Activated CD4-positive, CD25-positive, alpha-beta regulatory T cell treated with anti-CD3 and anti-CD28 coated beads, Interleukin-2, amount 50 U/mL, for 16 hours (primary cell): ENCODE data around the gene UBE2V1.
"Not testable (repeated sequence)": the region's sequence is repeated elsewhere in the genome, so short reads cannot be mapped to it uniquely, and the experiment has no call there.

Experiments used
- DNase-seq: peaks from one replicate; pipeline ENCODE4 v3.0.0-alpha.2; 2020; ENCODE audit warnings: low read depth, low spot score

UBE2V1 gene

DNA sequence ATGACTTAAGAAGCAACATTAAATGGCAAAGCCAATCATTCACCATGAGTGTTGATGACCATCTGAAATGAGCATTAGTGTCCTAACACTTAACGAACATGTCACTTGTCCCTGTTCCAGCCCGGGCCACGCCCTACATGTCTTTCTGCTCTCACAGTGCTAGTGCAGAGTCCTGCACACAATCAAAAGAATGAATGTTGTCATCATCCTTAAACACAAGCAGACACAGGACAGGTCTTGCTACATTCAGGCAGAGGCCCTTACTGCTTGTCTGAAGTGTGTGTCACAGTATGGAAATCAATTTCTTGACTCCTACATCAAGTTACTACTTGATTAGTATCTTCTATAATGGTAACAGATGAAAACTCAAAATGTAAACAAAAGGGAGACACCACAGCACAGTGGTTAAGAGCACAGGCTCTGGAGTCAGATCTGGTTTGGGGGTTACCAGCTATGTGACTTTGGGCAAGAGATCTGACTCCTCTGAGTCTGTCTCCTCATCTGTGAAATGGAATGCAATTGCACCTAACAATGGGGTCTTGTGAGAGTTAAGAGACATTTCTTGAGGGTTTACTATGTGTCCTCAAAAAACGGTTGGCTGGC is 17.4 kb downstream of the UBE2V1 start:
- no peak for DNase-seq

DNA sequence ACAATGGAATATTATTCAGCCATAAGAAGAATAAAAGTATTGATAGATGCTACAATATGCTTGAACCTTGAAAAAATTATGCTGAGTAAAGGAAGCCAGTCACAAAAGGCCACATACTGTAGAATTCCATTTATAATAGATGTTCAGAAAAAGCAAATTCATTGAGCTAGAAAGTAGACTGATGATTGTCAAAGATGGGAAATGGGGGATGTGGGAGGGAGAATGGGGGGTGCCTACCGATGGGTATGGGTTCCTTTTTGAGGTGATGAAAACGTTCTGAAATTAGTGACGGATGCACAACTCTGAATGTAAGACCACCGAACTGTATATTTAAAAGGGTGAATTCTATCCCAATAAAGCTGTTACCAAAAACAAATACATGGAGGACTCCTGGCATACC is 18.4 kb downstream of the UBE2V1 start:
- DNase-seq, result no peak

DNA sequence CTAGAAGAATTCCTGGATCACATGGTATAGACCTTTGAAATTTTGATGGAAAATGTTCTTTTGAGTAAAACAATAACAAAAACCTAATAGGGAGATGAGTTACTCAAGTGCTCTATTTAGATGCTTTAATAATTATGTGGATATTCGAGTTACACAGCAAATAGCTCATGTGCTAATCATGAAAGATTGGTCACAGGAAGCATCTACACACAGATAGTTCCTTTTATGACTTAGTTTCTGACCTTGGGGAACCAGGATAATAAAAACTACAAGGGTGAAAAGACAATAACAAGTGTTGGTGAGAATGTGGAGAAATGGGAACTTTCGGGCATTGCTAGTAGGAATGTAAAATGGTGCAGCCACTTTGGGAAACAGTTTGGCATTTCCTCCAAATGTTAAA is 19.7 kb downstream of the UBE2V1 start:
- no peak for DNase-seq

DNA sequence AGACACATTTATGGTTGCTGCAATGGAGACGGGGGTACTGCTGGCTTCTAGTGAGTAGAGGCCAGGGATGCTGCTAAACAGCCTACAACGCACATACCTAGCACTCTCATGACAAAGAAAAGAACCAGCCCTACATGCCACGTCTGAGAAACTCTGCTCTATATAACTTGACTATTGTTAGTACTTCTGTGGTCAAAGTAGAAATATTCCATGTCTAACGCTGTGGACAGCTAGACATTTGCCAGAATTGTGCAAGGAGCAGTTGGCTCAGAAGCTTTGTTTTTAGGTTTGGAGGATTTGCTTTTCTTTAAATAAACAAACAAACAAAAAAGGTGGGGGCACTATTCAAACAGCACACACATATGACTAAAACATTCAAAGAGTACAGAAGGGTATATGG is 20.5 kb downstream of the UBE2V1 start:
- no peak for DNase-seq

DNA sequence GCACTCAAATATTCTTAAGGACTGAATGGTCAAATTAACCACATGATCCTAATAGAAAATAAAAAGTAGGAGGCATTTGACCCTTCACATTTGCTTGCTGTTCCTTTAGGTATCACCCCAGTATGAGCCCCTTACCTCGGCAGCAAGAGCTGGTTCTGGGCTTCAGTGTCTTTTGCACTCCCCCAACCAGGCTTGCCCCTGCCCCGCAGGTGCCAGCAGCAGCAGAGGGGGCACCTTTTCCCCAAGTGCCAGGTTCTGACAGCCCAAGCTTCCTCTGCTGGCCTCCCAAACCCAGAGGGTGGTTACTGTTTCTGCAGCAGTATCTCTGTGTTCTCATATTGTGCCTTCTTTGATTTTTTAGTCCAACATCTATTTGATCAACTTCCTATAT is 23.2 kb downstream of the UBE2V1 start:
- no peak for DNase-seq

DNA sequence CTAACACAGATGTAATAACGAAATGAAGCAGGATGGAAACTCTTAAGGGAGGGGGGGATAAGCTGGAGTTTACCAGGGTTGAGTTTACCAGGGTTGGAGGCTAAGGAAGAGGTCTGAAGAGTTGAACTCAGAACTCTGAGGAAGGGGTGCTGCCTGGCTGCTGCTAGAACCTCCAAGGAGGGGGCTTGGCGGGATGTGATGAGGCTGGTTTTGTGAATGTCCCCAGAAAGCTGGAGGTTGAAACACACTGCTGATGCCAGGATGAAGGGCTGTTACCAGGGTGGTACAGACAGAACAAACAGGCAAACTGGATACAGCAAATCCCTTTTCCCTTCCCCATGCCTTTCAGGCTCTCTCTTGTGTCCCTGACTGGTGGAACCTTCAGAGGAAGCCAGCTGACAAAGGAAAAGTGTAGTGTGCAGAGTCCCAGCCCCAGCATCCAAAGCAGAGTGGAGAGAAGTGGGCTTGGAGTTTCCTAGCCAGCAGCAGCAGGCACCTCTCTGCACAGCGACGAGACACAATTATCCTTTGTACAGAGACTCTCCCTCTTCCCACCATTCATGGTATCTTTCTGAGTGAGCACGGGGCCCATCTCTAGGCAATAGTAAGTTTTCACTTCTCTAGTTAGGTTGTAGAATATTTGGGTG is 23.7 kb downstream of the UBE2V1 start:
- no peak for DNase-seq

DNA sequence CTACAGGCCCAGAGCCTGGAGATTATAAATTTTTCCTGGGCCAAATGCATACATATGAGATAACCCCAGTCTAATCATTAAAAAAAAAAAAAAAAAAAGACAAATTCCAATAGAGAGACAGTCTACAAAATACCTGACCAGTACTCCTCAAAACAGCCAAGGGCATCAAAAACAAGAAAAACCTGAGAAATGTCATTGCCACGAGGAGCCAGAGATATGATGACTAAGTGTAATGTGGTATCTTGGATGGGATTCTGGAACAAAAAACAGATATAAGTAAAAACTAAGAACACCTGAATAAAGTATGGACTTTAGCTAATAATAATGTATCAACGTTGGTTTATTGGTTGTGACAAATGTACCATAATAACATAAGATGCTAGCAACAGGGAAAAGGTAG is 24.9 kb downstream of the UBE2V1 start:
- no peak for DNase-seq

DNA sequence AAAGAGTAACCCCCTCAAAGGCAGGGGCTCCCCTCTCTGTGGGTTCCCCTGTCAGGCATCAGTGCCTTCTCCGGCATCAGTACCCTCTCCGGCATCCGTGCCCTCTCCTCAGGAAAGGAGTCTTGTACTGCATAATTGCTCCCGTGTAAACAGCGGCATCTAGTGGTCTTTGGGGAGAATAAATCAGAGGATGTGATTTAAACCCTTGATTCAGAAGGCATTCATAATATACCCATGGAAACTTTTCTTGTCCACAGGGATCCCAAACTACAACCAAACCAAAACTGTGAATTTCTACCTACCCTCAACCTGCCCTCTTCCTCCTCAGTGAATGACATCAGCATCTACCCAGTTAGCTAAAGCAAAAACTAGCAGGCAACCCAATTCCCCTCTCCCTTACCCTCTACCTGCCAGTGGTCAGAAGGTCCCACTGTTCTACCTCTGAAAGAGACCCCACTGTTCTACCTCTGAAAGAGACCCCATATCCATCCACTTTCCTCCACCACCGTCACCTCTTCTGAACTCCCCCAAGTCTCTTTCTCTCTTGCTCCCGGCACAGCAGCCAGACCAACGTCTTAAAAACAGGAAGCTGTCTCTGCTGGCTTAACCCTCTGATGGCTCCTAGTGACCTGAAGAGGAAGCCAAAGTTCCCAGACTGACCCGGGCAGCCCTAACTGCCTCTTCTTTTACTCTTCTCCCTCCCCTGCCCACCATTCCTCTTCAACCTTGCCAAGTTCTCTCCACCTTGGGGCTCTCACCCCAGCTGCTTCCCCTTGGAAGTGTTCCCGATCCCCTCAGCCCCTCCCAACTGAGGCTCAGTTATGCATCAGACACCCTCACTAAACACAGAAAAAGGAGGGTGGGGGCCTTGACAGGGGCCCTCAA is 27.2 kb downstream of the UBE2V1 start:
- peak; percentile 16 for DNase-seq

DNA sequence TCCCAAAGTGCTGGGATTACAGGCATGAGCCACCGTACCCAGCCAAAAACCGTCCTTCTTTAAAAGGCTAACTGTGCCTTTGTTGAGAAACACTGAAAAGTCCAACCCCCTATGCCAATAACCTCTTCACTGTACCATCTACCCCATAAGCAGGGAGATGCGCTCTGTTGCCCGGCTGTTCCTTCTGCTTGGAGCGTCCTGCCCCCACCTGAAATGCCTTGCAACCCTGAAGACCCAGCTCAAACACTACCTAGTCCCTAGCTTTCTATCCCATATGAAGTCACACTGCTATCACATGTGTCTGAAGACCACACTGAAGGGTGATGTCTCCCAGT is 27.8 kb downstream of the UBE2V1 start:
- no peak for DNase-seq

DNA sequence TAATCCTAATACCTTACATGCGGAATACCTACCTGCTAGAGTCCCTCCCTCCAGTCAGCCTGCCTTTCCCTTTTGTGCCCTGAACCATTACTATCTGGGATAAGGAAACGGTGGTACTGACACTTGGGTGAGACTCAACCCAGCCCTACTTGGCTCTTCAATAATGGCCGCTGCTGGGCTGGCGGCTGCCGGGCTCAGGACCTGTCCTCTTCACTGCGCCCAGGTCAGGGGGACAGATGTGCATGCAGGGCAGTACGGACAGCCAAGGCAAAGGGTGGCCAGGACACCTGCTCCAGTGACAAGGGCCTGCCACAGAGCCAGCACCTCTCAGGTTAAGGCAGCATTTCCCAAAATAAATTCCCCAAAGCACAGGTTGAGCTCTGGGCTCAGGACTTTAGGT is 29.9 kb downstream of the UBE2V1 start:
- DNase-seq, result no peak

DNA sequence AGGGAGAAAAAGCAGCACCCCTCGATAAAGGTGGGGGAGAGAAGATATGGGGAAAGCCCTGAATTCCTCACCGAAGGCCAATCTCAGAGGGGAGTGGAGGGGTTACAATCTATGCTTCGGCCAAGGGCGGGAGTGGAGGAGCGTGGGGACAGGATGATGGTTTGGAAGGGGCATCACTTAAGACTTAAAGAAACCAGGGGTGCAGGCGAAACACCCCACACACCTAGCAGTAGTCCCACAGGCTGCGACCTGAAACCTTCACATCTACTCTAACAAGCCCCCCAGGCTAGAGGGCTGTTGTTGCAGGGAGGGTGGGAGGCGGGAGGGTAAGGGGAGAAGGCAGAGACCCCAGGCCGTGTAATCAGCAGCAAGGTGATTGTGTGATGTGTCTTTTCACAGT is 30.9 kb downstream of the UBE2V1 start:
- not testable (repeated sequence) for DNase-seq

DNA sequence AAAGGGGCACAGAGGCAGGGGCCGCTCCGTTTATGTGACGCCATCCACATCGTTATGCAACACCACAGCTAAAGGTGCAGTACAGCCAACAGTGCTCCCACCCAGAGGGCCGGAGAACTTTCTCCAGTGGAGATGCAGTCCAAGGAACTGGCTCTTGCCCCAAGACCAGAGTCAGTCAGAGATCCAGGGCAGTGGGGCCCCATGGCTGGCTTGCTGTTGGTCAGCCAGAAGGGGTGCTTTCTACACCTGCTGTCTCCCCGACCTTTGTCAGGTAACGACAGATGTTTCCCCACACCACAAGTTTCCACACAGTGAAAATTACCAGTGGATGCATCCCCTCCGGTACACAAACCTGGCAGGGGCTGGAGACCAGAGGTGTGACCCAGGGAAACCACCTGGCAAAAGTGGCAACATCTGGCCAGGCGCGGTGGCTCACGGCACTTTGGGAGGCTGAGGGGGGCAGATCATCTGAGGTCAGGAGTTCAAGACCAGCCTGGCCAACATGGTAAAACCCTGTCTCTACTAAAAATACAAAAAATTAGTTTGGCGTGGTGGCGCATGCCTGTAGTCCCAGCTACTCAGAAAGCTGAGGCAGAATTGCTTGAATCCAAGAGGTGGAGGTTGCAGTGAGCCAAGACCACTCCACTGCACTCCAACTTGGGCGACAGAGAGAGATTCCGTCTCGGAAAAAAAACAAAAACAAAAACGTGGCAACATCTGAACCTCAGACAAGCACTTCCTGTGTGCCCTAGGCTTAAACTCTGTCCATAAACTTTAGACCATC is 34.9 kb downstream of the UBE2V1 start:
- no peak for DNase-seq

DNA sequence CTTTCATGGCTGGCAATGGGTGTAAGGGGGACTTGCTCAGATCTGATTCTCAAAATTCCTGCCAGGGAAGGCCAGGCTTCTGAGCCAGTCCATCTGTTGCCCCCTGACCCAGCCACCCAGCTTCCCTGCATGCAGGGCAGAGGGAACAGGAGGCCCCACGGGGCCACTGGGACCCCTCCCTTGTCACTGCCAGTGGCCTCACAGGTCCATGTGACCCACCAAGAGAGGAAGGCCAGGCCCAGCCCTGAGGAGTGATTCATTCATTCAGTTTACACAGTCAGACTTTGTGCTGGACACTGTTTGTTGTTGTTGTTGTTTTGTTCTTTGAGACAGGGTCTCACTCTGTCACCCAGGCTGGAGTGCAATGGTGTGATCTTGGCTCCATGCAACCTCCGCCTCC is 39.5 kb downstream of the UBE2V1 start:
- no peak for DNase-seq

DNA sequence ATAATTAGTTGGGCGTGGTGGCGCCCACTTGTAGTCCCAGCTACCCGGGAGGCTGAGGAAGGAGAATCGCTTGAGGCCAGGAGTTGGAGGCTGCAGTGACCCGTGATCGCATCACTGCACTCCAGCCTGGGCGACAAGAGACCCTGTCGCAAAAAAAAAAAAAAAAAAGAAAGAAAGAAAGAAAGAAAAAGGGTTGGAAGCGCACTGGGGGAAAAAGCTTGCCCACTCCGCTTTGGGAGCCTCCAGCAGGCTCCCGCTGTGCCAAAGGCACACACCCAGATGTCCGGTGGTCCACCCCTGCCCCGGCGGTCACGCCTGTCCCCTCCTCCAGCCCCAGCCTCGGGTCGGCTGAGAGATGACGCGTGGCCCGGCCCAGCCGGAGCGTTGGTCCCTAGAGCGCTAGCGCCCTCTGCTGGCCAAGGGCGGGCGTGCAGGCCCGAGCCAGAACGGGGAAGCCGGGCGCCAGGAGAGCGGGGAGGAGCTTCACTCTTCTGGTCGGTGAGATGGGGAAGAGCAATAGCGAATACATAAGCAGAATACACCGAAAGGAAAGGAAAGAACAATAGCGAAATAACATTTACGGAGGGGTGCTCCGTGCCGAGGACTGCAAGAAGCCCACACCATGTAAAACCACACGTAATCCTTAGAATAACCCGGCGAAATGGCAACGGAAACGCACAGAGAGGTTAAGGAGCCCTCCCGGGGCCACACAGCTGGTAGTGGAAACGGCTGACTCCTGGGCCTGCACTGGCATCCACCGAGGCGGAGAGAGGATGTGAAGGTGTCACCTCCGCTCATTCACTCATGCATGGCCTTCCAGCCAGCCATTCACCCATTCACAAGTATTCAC is 41.7 kb downstream of the UBE2V1 start:
- peak; percentile 80 for DNase-seq

DNA sequence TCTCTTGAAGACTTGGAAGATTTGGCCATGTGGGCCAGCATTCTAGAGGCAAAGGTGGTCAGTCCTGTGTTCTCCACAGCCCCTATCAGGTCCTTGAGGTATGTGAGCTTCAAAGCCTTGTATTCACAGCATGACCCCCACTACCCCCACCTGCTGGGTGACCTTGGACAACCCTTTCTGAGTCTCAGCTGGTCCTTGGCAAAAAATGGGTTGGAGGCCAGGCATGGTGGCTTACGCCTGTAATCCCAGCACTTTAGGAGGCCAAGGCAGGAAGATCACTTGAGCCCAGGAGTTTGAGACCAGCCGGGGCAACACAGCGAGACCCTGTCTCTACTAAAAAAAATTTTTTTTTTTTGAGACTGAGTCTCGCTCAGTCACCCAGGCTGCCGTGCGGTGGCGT is 42.6 kb downstream of the UBE2V1 start:
- DNase-seq, result no peak

DNA sequence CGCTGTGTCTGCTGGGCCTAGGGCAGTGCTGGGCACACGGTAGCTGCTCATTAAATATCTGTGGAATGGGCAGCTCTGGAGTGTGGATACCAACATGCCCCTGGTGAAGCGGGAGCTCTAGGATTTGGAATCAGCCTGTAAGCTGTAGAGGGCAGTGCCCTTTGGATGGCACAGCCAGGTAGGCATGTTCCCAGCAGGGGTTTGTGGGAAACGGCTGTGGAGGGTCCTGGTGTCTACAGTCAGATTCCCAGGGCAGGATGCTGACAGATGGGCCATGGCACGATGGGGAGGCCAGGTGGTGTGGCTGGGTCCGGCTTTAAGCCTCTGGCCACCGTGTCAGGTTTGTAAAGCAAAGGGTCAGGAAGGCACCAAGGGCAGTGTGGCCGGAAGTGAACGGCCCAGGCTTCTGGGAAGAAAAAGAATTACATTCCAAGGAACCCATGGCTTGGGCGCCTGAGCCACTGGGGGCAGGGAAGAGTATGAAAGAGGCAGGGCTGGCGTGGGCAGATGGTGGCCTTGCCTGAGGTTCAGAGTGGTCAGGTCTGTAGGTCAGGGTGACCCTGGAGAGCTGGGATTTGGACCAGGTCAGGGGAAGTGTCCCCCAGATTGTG is 44.8 kb downstream of the UBE2V1 start:
- DNase-seq, result no peak

DNA sequence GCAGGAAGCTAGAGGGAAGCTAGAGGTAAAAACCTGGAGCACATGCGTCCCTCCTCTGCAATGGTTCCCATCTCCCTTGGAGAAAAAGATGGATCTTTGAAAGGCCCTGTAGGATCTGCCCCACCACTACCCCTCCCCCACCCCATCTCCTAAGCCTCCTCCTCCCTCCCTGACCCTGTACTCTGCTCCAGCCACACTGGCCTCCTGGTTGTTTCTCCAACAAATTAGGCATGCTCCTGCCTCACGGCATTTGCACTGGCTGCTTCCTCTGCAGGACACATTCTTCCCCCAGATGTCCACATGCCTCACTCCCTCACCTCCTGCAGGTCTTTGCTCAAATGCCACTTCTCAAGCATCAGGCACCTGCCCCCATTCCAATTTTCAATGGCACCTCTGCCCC is 45.5 kb downstream of the UBE2V1 start:
- no peak for DNase-seq

DNA sequence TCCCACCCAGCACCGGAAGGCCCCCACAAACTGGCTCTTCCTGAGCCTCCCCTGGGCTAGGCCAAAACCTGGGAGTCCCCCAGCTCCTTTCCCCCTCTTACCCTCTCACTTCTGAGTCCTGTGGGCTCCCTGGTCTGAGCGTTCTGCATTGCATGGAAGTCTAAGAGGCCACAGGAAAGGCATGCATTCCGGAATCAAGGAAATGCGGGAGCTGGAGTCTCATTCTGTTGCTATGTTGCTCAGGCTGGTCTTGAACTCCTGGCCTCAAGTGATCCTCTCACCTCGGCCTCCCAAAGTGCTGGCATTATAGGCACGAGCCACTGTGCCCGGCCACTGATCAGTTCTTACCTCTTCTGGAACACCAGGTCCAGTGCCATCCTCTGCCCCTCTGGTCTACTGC is 45.9 kb downstream of the UBE2V1 start:
- no peak for DNase-seq

DNA sequence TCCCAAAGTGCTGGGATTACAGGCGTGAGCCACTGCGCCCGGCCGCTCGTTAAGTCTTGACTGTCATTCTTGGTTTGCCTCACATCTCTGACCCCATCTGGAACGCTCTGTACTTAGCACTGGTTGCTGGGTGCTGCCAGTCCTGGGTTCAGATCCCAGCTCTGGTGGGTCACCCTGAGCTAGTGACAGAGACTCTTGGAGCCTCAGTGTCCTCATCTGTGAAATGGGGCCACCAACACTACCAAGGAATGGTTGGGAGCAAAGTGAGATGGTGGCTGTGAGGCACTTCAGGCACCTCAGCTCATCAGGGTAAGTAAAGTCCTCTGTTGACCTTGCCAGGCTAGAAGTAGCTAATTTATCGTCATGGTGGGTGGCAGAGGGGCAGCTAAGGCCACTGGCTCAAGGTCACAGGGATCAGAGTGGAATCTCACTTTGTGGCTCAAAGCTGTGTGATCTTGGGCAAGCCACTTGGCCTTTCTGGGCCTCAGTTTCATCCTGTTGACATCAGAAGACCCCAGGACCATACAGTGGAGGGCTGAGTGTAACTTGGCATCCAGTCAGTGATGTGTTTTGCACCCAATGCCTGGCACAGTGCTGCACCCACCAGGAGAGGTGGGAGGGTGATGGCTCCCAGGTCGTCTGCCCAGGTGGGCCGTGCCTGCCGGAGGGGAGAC is 46.7 kb downstream of the UBE2V1 start:
- DNase-seq, result no peak

DNA sequence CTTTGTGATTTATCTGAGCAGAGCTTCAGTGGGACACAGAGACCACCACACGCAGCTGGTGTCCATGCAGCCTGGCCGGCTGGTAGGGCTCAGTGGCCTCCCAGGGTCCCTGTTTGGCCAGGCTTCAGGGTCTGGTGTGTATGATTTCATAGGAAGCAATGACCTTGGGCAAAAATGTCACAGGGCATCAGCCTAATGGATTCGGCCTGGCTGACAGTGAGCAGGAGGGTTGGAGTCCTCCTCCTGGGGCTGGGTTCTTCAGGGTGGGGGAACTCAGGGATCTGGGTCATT is 47.7 kb downstream of the UBE2V1 start:
- no peak for DNase-seq

DNA sequence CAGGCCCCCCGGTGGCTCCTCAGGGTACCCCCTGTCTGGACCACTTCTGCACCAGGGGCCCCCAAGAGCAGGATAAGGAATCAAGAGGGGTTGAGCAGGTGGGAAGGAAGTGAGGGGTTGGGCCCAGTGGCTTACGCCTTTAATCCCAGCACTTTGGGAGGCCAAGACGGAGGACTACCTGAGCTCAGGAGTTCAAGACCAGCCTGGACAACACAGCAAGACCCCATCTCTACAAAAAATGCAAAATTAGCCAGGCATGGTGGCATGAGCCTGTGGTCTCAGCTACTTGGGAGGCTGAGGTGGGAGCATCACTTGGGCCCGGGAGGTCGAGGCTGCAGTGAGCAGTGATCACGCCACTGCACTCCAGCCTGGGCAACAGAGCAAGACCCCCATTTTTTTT is 49.2 kb downstream of the UBE2V1 start:
- not testable (repeated sequence) for DNase-seq
